ENCODE results near the gene DCAKD. TPM values are rescaled to one million over a fixed set of nuclear protein-coding genes. Genes with fewer than 3 reads are reported as not detected.

DCAKD gene, protein sequence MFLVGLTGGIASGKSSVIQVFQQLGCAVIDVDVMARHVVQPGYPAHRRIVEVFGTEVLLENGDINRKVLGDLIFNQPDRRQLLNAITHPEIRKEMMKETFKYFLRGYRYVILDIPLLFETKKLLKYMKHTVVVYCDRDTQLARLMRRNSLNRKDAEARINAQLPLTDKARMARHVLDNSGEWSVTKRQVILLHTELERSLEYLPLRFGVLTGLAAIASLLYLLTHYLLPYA
- 14.5 to 19.0 TPM (median 18.0 TPM) in 5 replicates for total RNA-seq (2022; extraction: Qiagen RNA extraction)

DNA sequence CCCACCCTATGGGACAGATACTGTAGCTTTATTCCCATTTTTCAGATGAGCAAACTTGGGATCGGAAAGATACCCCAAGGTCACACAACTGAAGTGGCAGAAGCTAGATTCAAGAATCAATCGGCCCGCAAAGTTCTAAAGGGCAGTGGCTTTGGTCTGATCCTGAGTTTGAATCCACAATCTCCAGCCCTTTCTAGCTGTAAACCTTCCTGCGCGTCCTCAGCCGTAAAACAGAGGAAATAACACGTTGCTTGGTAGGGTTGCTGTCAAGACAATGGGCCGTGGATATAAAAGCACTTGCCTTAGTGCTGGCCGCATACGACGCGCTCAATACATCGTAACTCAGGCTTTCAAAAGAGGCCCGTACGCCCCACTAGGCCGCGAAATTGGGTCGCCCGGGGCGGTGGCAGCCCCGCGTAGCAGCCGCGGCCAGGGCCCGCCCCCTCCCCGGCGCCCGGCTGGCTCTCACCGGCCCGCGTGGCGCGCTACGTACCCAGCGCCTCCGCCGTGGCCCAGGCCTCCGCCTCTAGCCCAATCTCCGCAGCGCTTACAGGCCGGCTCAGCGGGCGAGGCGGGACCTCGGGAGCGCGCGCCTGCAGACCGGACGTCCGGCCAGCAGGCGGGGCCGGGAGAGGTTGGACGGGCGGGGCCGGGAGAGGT is at the start of gene DCAKD:
TSS of gene DCAKD (minus strand) at position 573 of the 660 bp plus-strand sequence. CDS start 16,747 bp downstream, outside the sequence.

DNA sequence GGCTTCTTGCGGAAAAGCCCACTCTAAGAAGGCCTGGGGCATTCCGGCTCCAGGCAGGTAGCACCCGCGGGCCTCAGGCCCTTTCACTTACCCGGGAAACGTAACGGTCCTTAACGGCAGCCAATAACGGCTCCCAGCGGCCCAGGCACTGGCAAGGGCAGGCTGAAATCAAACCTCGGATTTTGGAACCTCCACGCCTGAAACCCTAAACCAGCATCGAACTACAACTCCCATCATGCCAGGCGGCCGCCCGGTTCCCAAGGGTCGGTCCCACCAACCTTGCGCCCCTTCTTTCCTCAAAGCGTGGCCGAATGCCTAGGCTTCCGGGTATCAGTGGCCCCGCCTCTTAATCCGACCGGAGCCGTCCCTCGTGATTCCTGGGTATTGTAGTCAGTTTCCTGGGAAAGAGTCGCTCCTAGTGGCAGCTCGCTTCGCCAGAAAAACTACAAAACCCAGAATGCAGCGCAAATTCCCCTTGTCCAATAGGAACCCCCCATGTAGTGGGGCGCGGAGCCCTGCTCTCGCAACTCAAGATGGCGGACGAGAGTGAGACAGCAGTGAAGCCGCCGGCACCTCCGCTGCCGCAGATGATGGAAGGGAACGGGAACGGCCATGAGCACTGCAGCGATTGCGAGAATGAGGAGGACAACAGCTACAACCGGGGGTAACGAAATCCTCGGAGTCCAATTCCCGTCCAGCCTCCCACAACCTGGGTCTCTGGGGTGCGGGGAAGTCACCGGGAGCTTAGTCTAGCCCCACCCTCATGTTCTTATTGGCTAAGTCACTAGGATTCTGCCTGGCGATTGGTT is 9.6 kb upstream of the DCAKD start, which contains the start of gene NMT1:
TSS of gene NMT1 (plus strand) at position 521 of the 809 bp plus-strand sequence. CDS start at position 534, 13 bp downstream.

Other genes starting within 250 kb of the DCAKD start
- 24.2 to 32.0 TPM (median 27.0 TPM) in 5 replicates for gene GJC1, start 221.3 kb downstream of the DCAKD start, total RNA-seq (2022; extraction: Qiagen RNA extraction)
- not detected in 5 replicates for gene HIGD1B, start 203.7 kb downstream of the DCAKD start, total RNA-seq (2022; extraction: Qiagen RNA extraction)
- gene EFTUD2, start 152.2 kb downstream of the DCAKD start, total RNA-seq (2022; extraction: Qiagen RNA extraction): 139 to 151 TPM (median 147 TPM) in 5 replicates
- 0.27 to 1.1 TPM (median 0.67 TPM) in 5 replicates for gene GFAP, start 136.1 kb downstream of the DCAKD start, total RNA-seq (2022; extraction: Qiagen RNA extraction)
- 27.3 to 41.2 TPM (median 39.2 TPM) in 5 replicates for gene KIF18B, start 103.9 kb downstream of the DCAKD start, total RNA-seq (2022; extraction: Qiagen RNA extraction)
- 16.2 to 33.3 TPM (median 28.4 TPM) in 5 replicates for gene C1QL1, start 83.3 kb downstream of the DCAKD start, total RNA-seq (2022; extraction: Qiagen RNA extraction)
- 174 to 303 TPM (median 184 TPM) in 5 replicates for gene NMT1, start 9.7 kb upstream of the DCAKD start, total RNA-seq (2022; extraction: Qiagen RNA extraction)
- gene PLCD3, start 80.9 kb upstream of the DCAKD start, total RNA-seq (2022; extraction: Qiagen RNA extraction): 148 to 196 TPM (median 180 TPM) in 5 replicates
- 6.0 to 8.5 TPM (median 8.2 TPM) in 5 replicates for gene ACBD4, start 84.1 kb upstream of the DCAKD start, total RNA-seq (2022; extraction: Qiagen RNA extraction)
- 40.6 to 48.2 TPM (median 43.3 TPM) in 5 replicates for gene HEXIM1, start 96.8 kb upstream of the DCAKD start, total RNA-seq (2022; extraction: Qiagen RNA extraction)
- gene HEXIM2, start 110.2 kb upstream of the DCAKD start, total RNA-seq (2022; extraction: Qiagen RNA extraction): 12.6 to 19.7 TPM (median 13.9 TPM) in 5 replicates
- 29.3 to 36.7 TPM (median 35.7 TPM) in 5 replicates for gene FMNL1, start 170.3 kb upstream of the DCAKD start, total RNA-seq (2022; extraction: Qiagen RNA extraction)
- gene SPATA32, start 210.5 kb upstream of the DCAKD start, total RNA-seq (2022; extraction: Qiagen RNA extraction): 0.07 to 0.24 TPM (median 0.19 TPM) in 5 replicates